ENCODE results near the gene NNMT. TPM values are rescaled to one million over a fixed set of nuclear protein-coding genes. Genes with fewer than 3 reads are reported as not detected.

NNMT gene
- 719 and 1,669 TPM in 2 replicates for total RNA-seq

GRCh38 chr11:114295676-114296604 lies at the start of gene NNMT:
Gene NNMT (plus strand): TSS chr11:114296399. CDS start chr11:114296557, 158 bp downstream.

Other genes with a start within 250 kb of the NNMT start
- 2.0 and 8.9 TPM in 2 replicates for gene ZBTB16, start 236.7 kb upstream of the NNMT start, total RNA-seq
- 1.5 and 5.5 TPM in 2 replicates for gene C11orf71, start 104.1 kb downstream of the NNMT start, total RNA-seq
- gene RBM7, start 104.3 kb downstream of the NNMT start, total RNA-seq: 22.8 and 37.8 TPM in 2 replicates
- 110 and 133 TPM in 2 replicates for gene REXO2, start 143.1 kb downstream of the NNMT start, total RNA-seq

Data from mesangial cell (primary cell).